ENCODE measurements around the gene UGT3A1.

The UGT3A1 gene

GRCh38 chr5:36009698-36010097 is 18.5 kb upstream of the UGT3A1 start:
- H3K4me3 ChIP-seq (ENCODE audit: low read depth, low read length) = no peak overlapping the region
- no peak for TF ChIP-seq CTCF (IDR thresholded peaks at IDR 0.05; ENCODE audit: control insufficient read depth, extremely low read depth, insufficient read depth)
- no peak for DNase-seq (ENCODE audit: low read depth)

DNA sequence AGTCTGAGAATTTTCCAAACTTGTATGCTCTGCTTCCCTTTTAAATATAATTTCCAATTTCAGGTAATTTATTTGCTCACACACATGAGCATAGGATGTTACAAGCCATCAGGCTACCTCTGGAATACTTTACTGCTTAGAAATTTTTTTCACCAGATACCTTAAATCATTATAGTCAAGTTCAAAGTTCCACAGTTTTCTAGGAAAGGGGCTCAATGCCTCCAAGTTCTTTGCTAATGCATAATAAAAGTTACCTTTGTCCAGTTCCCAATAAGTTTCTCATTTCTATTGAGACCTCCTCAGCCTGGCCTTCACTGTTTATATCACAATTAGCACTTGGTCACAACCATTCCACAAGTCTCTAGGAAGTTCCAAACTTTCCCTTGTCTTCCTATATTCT is 16.2 kb upstream of the UGT3A1 start:
- no peak overlapping the region for H3K4me3 ChIP-seq (ENCODE audit: low read depth, low read length)
- TF ChIP-seq CTCF (IDR thresholded peaks at IDR 0.05; ENCODE audit: control insufficient read depth, extremely low read depth, insufficient read depth) = no peak
- no peak for DNase-seq (ENCODE audit: low read depth)

DNA sequence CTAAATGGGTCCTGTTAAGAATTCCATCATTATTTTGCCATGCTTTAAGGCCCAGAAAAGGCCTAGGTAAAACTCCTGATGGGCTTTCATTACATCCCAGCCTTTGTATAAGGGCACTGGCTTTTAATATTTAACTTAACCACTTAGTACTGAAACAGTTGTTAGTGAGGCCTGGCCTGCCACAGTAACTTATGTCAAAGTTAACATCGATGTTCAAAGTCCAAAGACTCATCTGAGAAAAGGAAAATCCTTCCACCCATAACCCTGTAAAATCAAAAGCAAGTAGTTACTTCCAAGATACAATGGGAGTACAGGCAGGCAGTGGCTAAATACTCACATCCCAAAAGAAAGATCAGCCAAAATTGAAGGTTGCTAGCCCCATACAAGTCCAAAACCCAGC is 15.0 kb upstream of the UGT3A1 start:
- no peak overlapping the region for H3K4me3 ChIP-seq (ENCODE audit: low read depth, low read length)
- DNase-seq (ENCODE audit: low read depth) = no peak
- TF ChIP-seq CTCF (IDR thresholded peaks at IDR 0.05; ENCODE audit: control insufficient read depth, extremely low read depth, insufficient read depth) = no peak

- no peak for TF ChIP-seq CTCF (IDR thresholded peaks at IDR 0.05; ENCODE audit: control insufficient read depth, extremely low read depth, insufficient read depth)
- no peak for DNase-seq (ENCODE audit: low read depth)
- no peak overlapping the region for H3K4me3 ChIP-seq (ENCODE audit: low read depth, low read length)
These were observed 9.8 kb upstream of the UGT3A1 start for GRCh38 chr5:36001032-36001431.

- DNase-seq (ENCODE audit: low read depth) = no peak
- TF ChIP-seq CTCF (IDR thresholded peaks at IDR 0.05; ENCODE audit: control insufficient read depth, extremely low read depth, insufficient read depth) = no peak
- H3K4me3 ChIP-seq (ENCODE audit: low read depth, low read length) = no peak overlapping the region
These were observed 8.4 kb upstream of the UGT3A1 start for GRCh38 chr5:35999547-35999946.

DNA sequence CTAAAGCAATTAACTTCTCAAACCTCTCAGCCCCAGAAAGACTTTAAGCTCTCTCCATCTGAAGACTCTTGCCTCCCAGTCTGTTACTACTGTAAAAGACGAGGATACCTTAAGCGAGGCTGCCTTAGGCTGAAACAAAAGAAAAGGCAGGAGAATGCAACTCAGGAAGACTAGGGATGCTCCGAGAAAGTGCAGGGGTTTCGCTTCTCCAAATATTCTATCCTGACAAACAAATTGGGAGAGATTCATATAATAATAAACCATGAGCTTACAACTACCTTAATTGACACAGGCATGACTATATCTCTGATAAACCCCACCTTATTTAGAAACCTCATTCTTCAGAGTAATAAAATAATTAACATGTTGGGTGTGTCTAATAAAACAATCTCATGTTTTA is 4.9 kb upstream of the UGT3A1 start:
- no peak for DNase-seq (ENCODE audit: low read depth)
- no peak for TF ChIP-seq CTCF (IDR thresholded peaks at IDR 0.05; ENCODE audit: control insufficient read depth, extremely low read depth, insufficient read depth)
- no peak overlapping the region for H3K4me3 ChIP-seq (ENCODE audit: low read depth, low read length)

DNA sequence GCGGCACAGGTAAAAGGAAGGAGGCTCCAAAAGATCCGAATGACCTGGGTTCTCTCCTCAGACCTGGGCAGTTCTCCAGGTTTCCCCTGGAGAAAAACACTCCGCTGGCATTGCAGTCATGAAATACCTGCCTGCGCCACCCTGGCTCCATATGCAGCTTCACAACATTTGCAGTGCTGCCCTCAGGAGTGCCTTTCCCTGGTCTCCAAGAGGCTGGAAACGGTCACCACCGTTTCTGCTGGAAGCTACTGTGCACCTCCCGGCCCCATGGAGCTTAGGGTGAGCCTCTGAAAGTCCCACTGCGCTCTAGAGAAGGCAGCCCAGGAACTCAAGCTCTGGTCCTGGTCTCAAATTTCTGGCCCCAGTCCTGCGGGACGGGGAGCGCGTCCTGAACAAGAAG is 670 bp downstream of the UGT3A1 start:
- DNase-seq (ENCODE audit: low read depth) = no peak
- H3K4me3 ChIP-seq (ENCODE audit: low read depth, low read length) = no peak overlapping the region
- no peak for TF ChIP-seq CTCF (IDR thresholded peaks at IDR 0.05; ENCODE audit: control insufficient read depth, extremely low read depth, insufficient read depth)

All from LNCaP clone FGC (cell line).